HCT116 (cell line): ENCODE results near the gene ZNF57. TPM values are rescaled to one million over a fixed set of nuclear protein-coding genes. Genes with fewer than 3 reads are reported as not detected.

Experiments
- ATAC-seq: fragments of 200-7000 bp; cut with Tn5 transposase; 2 replicates; pipeline ENCODE4 v1.9.1; 2020; ENCODE audit warnings: mild to moderate bottlenecking, moderate library complexity
- Bru-seq: library from RNA; stranded (reverse); fragments of 400-500 nt; gene quantifications from one replicate; lab custom pipeline; 2021; lab: Mats Ljungman, UMichigan
- BruChase-seq, 2 experiments: library from RNA; stranded (reverse); fragments of 400-500 nt; gene quantifications; one replicate each; lab custom pipeline; 2021; lab: Mats Ljungman, UMichigan
- BruUV-seq: library from RNA; stranded (reverse); fragments of 400-500 nt; replicated peaks from 2 replicates; lab custom pipeline; 2021; lab: Mats Ljungman, UMichigan
- CTCF ChIA-PET: fragments of 300-600 bp; sonication (Branson Sonifier 250); formaldehyde crosslinking; loops from one replicate; lab custom pipeline; 2021; ENCODE audit warnings: antibody characterized with exemption; lab: Charles Lee
- POLR2A ChIA-PET: fragments of 300-600, 350-600 bp; sonication (Branson Sonifier 250); formaldehyde crosslinking; loops from one replicate; lab custom pipeline; 2021; ENCODE audit warnings: antibody characterized with exemption; lab: Charles Lee
- RAD21 ChIA-PET, 2 experiments: fragments of 300-600 bp; sonication (Branson Sonifier 250); formaldehyde crosslinking; loops; one replicate each; lab custom pipeline; 2023; ENCODE audit warnings: low total read pairs in 2 of 2; ENCODE audit not compliant: uncharacterized antibody in 2 of 2, unreplicated experiment in 2 of 2, low non-redundant PET in 1 of 2; lab: Charles Lee
- DNase-seq: peaks from one replicate; pipeline ENCODE4 v3.0.0-alpha.2; 2010; ENCODE audit warnings: low read depth, low spot score
- H2AFZ ChIP-seq: fragments of 200-600 bp; shearing (Covaris generic), sonication (generic); 2 replicates; pipeline ENCODE4 v1.6.1; 2017; ENCODE audit warnings: low read depth, mixed run types, mixed read lengths, antibody characterized with exemption, low read length; ENCODE audit not compliant: poor library complexity, severe bottlenecking
- H3K27ac ChIP-seq: 2 replicates; pipeline ENCODE4 v1.5.1; 2012; ENCODE audit warnings: low read depth, low read length
- H3K27me3 ChIP-seq: fragments of 200-600 bp; sonication (generic); 2 replicates; pipeline ENCODE4 v1.6.1; 2016; ENCODE audit warnings: mixed run types, low read length, mixed read lengths; ENCODE audit not compliant: insufficient read depth
- H3K36me3 ChIP-seq, 2 experiments: fragments of 200-500 bp in 1 of 2; fragments of 200-600 bp in 1 of 2; sonication (Bioruptor generic) in 1 of 2; sonication (generic) in 1 of 2; 2 replicates each; pipeline versions ENCODE4 v1.5.1 to v1.6.1; 2014 to 2016; ENCODE audit warnings: low read length in 2 of 2, inconsistent platforms in 1 of 2, mixed read lengths in 1 of 2, mixed run types in 1 of 2; ENCODE audit not compliant: insufficient read depth in 2 of 2, control insufficient read depth in 1 of 2
- H3K4me1 ChIP-seq, 2 experiments: fragments of 200-600 bp in 1 of 2; sonication (generic) in 1 of 2; 2 replicates each; pipeline versions ENCODE4 v1.5.1 to v1.6.1; 2012 to 2017; ENCODE audit warnings: low read length in 2 of 2, inconsistent platforms in 1 of 2, mild to moderate bottlenecking in 1 of 2, mixed read lengths in 1 of 2, mixed run types in 1 of 2, moderate library complexity in 1 of 2; ENCODE audit not compliant: insufficient read depth in 2 of 2, control insufficient read depth in 1 of 2
- H3K4me2 ChIP-seq: fragments of 200-600 bp; sonication (generic); 2 replicates; pipeline ENCODE4 v1.6.1; 2017; ENCODE audit warnings: mixed run types, low read length, mixed read lengths
- H3K4me3 ChIP-seq, 2 experiments: fragments of 200-600 bp in 1 of 2; sonication (generic) in 1 of 2; replicated peaks in 1 of 2; 2 replicates each; pipeline ENCODE4 v1.5.1; 2011 to 2016; ENCODE audit warnings: low read length in 2 of 2, control low read depth in 1 of 2, low read depth in 1 of 2, mild to moderate bottlenecking in 1 of 2, mixed read lengths in 1 of 2, mixed run types in 1 of 2
- H3K79me2 ChIP-seq: fragments of 200-600 bp; sonication (generic); 2 replicates; pipeline ENCODE4 v1.6.1; 2017; ENCODE audit warnings: mild to moderate bottlenecking, mixed run types, low read length, moderate library complexity, mixed read lengths; ENCODE audit not compliant: insufficient read depth
- H3K9ac ChIP-seq: fragments of 200-600 bp; sonication (generic); 2 replicates; pipeline ENCODE4 v1.6.1; 2016; ENCODE audit warnings: low read length, mixed read lengths
- H3K9me2 ChIP-seq: fragments of 200-600 bp; sonication (generic), shearing (Covaris generic); 2 replicates; pipeline ENCODE4 v1.6.1; 2017; ENCODE audit warnings: mixed run types, mild to moderate bottlenecking, moderate library complexity; ENCODE audit not compliant: insufficient read depth
- H3K9me3 ChIP-seq, 2 experiments: fragments of 200-500 bp in 1 of 2; fragments of 200-600 bp in 1 of 2; sonication (Bioruptor generic) in 1 of 2; sonication (generic) in 1 of 2; 2 replicates each; pipeline ENCODE4 v1.6.1; 2014 to 2017; ENCODE audit warnings: low read length in 2 of 2, mixed read lengths in 2 of 2, inconsistent platforms in 1 of 2, low read depth in 1 of 2, mild to moderate bottlenecking in 1 of 2, mixed run types in 1 of 2, moderate library complexity in 1 of 2; ENCODE audit not compliant: control insufficient read depth in 1 of 2, insufficient read depth in 1 of 2
- H4K20me1 ChIP-seq: fragments of 200-600 bp; sonication (generic), shearing (Covaris generic); 2 replicates; pipeline ENCODE4 v1.6.1; 2017; ENCODE audit warnings: mixed run types, mild to moderate bottlenecking, moderate library complexity; ENCODE audit not compliant: insufficient read depth
- CBX3 ChIP-seq: IDR thresholded peaks from 2 replicates; pipeline ENCODE4 v1.6.1; 2012; ENCODE audit warnings: low read depth
- CEBPB ChIP-seq: IDR thresholded peaks from 2 replicates; pipeline ENCODE4 v1.6.1; 2012; ENCODE audit warnings: low read depth
- EGR1 ChIP-seq: IDR thresholded peaks from 2 replicates; pipeline ENCODE4 v1.6.1; 2012; ENCODE audit warnings: low read depth
- ELF1 ChIP-seq: IDR thresholded peaks from 2 replicates; pipeline ENCODE4 v1.6.1; 2012; ENCODE audit warnings: low read depth, borderline replicate concordance
- EZH2 ChIP-seq: fragments of 200-600 bp; sonication (generic); IDR thresholded peaks from 2 replicates; pipeline ENCODE4 v1.6.1; 2017; ENCODE audit warnings: antibody characterized with exemption, mixed run types
- FOSL1 ChIP-seq: IDR thresholded peaks from 2 replicates; pipeline ENCODE4 v1.6.1; 2012; ENCODE audit warnings: low read depth
- JUND ChIP-seq: IDR thresholded peaks from 2 replicates; pipeline ENCODE4 v1.6.1; 2012
- POLR2A ChIP-seq: IDR thresholded peaks from 2 replicates; pipeline ENCODE4 v1.7.0; 2011; ENCODE audit warnings: borderline replicate concordance; ENCODE audit not compliant: insufficient read depth, insufficient read length; ENCODE audit errors: extremely low read depth
- POLR2AphosphoS5 ChIP-seq: IDR thresholded peaks from 2 replicates; pipeline ENCODE4 v1.6.1; 2011; ENCODE audit warnings: mild to moderate bottlenecking, low read depth, low read length, moderate library complexity
- RAD21 ChIP-seq: IDR thresholded peaks from 2 replicates; pipeline ENCODE4 v1.6.1; 2012; ENCODE audit warnings: low read depth, mild to moderate bottlenecking
- SIN3A ChIP-seq: IDR thresholded peaks from 2 replicates; pipeline ENCODE4 v1.6.1; 2012; ENCODE audit warnings: low read depth
- SRF ChIP-seq: IDR thresholded peaks from 2 replicates; pipeline ENCODE4 v1.6.1; 2012; ENCODE audit warnings: low read depth
- TCF7L2 ChIP-seq: IDR thresholded peaks from 2 replicates; pipeline ENCODE4 v1.7.0; 2011; ENCODE audit warnings: borderline replicate concordance, inconsistent platforms; ENCODE audit not compliant: insufficient read depth, insufficient read length; ENCODE audit errors: extremely low read depth
- YY1 ChIP-seq: IDR thresholded peaks from 2 replicates; pipeline ENCODE4 v1.6.1; 2011; ENCODE audit warnings: low read length, low read depth, moderate library complexity, mild to moderate bottlenecking; ENCODE audit not compliant: insufficient replicate concordance; ENCODE audit errors: extremely low read depth
- ZFX ChIP-seq: fragments of 450-650 bp; IDR thresholded peaks from 2 replicates; pipeline ENCODE4 v1.6.1; 2017
- ZNF274 ChIP-seq: fragments of 200-500 bp; sonication (Bioruptor generic); IDR thresholded peaks from 2 replicates; pipeline ENCODE4 v1.6.1; 2014; ENCODE audit warnings: mild to moderate bottlenecking, low read depth, low read length, inconsistent platforms
- intact Hi-C: fragments of 100-400 bp; cut with micrococcal nuclease; formaldehyde crosslinking; loops from 2 replicates; pipeline ENCODE4 v1.10.0; 2022
- long read RNA-seq: library from polyadenylated mRNA; unstranded; transcript quantifications from one replicate; pipeline ENCODE4 v2.0.0, GENCODE V29; 2021; ENCODE audit not compliant: unreplicated experiment
- polyA plus RNA-seq: library from polyadenylated mRNA; unstranded; fragments of >200 nt; gene quantifications from 2 replicates; pipeline ENCODE4 v1.2.1, GENCODE V29; 2012; ENCODE audit warnings: missing spikeins
- total RNA-seq: library from RNA; stranded (reverse); gene quantifications from one replicate; pipeline ENCODE4 v1.2.1, GENCODE V29; 2021; ENCODE audit not compliant: unreplicated experiment
- TF ChIP-seq, protein P1 (sequence below): IDR thresholded peaks from 2 replicates; pipeline ENCODE4 v1.6.1; 2011; ENCODE audit warnings: mild to moderate bottlenecking, low read length, moderate library complexity; ENCODE audit not compliant: insufficient replicate concordance; ENCODE audit errors: extremely low read depth
- TF ChIP-seq, protein P2 (sequence below): IDR thresholded peaks from 2 replicates; pipeline ENCODE4 v1.6.1; 2012
- TF ChIP-seq, protein P3 (sequence below): IDR thresholded peaks from 2 replicates; pipeline ENCODE4 v1.6.1; 2012

ZNF57 gene
- total RNA-seq = 8.3 TPM
- 4.2 and 6.4 TPM in 2 replicates for polyA plus RNA-seq
- percentile 73 among the genes with signal in this experiment for Bru-seq, nascent RNA
- percentile 69 among the genes with signal in this experiment for BruChase-seq, experiment 1, labeled RNA remaining after a 6-hour chase
- percentile 64 among the genes with signal in this experiment for BruChase-seq, experiment 2, labeled RNA remaining after a 2-hour chase
- long read RNA-seq, transcript ZNF57-201 (4 exons, 2,003 nt) = major isoform, 16 of 19 reads
- long read RNA-seq, partial matches to known transcripts = 1 of 19 reads
- long read RNA-seq, other reads (novel, unspliced or antisense) = 2 of 19 reads

DNA sequence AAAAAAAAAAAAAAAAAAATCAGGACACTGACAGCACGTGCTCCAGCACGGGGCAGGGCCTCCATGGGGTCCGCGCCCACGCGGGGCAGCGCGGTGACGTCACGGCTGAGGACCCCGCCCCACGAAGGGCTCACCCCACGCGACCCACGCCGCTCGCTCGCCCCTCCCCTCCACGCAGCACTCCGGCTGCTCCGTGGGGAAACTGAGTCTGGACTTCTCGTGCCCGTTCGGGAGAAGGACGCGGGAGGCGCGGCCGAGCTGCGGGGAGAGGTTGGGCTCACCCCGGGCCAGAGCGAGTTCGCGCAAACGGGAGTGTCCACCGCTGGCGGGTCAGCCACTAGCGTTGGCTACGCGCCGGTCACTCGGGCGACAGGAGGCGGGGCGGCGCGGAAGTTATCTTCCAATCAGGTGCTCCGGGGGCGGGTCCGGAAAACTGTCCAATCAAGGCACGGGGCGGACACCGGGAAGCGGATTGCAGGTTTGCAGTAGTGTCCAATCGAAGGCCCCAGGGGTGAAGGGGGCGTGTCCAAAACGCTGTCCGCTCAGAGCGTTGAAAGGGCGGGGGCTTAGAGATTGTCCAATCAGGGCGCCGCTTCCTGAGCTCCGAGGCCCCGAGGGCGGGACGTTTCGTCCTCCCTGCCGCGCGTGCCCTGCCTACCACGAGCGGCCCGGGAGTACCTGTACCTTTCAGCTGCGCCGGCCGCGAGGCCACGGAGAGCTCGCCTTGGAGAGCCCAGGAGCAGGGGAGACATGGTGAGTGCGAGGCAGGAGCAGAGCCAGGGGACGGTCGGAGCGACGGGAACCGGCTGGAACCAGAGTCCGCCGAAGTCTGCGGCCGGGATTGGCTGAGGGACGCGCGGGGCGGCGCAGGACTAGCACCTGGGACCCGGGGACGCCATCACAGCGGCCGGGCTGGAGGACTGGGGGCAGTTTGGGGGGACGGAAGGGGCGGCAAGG is at the start of gene ZNF57:
Gene ZNF57 (plus strand): TSS at position 633 of the 957 bp plus-strand sequence. CDS start 118 bp downstream, at position 751.
- BruUV-seq = no TSS peak
- no peaks in the 10 kb centered on the region for H3K9me2 ChIP-seq
- peak within 1 kb of the TSS; percentile 98 for H3K4me2 ChIP-seq
- H3K4me1 ChIP-seq = peaks cover 4 to 12% of the 10 kb centered on the region in 2 experiments; a peak in 3 of 4 replicates
- H3K27me3 ChIP-seq = no peaks in the 10 kb centered on the region
- H3K4me3 ChIP-seq = peak within 1 kb of the TSS; percentile 72 to 82
- intact Hi-C loops = loop anchor here (5.0 kb wide), 1 partner anchor 42 kb away; the partner anchor contains the start of gene ZNF77
- peak within 1 kb of the TSS; percentile 68 for H3K27ac ChIP-seq
- H4K20me1 ChIP-seq = no peaks in the 10 kb centered on the region
- peaks cover 42% of the 10 kb centered on the region for H3K79me2 ChIP-seq
- H2AFZ ChIP-seq = no peak within 1 kb of the TSS
- H3K9me3 ChIP-seq = peaks cover 0 to 4% of the 10 kb centered on the region in 2 experiments; a peak in 2 of 4 replicates
- ChIA-PET RAD21 (interaction anchor here in 1 of 2 experiments (1.2 kb wide), 1 partner anchor 264 kb away, joined by 5 read pairs; no protein-coding TSS in a partner anchor), CTCF (interaction anchor here (0.8 to 1.5 kb wide), 5 partner anchors 13 to 252 kb away, joined by 3 to 15 read pairs (median 3); no protein-coding TSS in a partner anchor), POLR2A (interaction anchor here (0.6 to 1.7 kb wide), 7 partner anchors 8 to 49 kb away, joined by 3 to 6 read pairs (median 3); no protein-coding TSS in a partner anchor)
- H3K9ac ChIP-seq = peak within 1 kb of the TSS; percentile 86
- peak; percentile 98 for DNase-seq
- peak; percentile 96 for ATAC-seq
- H3K36me3 ChIP-seq = 0 out of 4 replicates have a peak, but pooled peaks cover 0 to 2% of the 10 kb centered on the region in 2 experiments
- TF ChIP-seq CBX3 (no peak), EGR1 (0 out of 2 replicates have a peak, but pooled peaks have one; percentile 28), POLR2AphosphoS5 (peak; percentile 60; the same call in 1 of the 2 replicates), RAD21 (no peak), POLR2A (peak; percentile 25), TCF7L2 (no peak), CEBPB (no peak), ZNF274 (no peak), EZH2 (no peak), ZFX (no peak), FOSL1 (no peak), SIN3A (peak; percentile 40; the same call in 1 of the 2 replicates), YY1 (no peak), JUND (no peak), SRF (no peak), ELF1 (no peak; the same call in 1 of the 2 replicates)
- TF ChIP-seq, protein P1, sequence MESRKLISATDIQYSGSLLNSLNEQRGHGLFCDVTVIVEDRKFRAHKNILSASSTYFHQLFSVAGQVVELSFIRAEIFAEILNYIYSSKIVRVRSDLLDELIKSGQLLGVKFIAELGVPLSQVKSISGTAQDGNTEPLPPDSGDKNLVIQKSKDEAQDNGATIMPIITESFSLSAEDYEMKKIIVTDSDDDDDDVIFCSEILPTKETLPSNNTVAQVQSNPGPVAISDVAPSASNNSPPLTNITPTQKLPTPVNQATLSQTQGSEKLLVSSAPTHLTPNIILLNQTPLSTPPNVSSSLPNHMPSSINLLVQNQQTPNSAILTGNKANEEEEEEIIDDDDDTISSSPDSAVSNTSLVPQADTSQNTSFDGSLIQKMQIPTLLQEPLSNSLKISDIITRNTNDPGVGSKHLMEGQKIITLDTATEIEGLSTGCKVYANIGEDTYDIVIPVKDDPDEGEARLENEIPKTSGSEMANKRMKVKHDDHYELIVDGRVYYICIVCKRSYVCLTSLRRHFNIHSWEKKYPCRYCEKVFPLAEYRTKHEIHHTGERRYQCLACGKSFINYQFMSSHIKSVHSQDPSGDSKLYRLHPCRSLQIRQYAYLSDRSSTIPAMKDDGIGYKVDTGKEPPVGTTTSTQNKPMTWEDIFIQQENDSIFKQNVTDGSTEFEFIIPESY = no peak
- TF ChIP-seq, protein P2, sequence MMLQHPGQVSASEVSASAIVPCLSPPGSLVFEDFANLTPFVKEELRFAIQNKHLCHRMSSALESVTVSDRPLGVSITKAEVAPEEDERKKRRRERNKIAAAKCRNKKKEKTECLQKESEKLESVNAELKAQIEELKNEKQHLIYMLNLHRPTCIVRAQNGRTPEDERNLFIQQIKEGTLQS = no peak
- TF ChIP-seq, protein P3, sequence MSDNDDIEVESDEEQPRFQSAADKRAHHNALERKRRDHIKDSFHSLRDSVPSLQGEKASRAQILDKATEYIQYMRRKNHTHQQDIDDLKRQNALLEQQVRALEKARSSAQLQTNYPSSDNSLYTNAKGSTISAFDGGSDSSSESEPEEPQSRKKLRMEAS = peak; percentile 83
